ENCODE data around the gene BORCS5.

Gene BORCS5

DNA sequence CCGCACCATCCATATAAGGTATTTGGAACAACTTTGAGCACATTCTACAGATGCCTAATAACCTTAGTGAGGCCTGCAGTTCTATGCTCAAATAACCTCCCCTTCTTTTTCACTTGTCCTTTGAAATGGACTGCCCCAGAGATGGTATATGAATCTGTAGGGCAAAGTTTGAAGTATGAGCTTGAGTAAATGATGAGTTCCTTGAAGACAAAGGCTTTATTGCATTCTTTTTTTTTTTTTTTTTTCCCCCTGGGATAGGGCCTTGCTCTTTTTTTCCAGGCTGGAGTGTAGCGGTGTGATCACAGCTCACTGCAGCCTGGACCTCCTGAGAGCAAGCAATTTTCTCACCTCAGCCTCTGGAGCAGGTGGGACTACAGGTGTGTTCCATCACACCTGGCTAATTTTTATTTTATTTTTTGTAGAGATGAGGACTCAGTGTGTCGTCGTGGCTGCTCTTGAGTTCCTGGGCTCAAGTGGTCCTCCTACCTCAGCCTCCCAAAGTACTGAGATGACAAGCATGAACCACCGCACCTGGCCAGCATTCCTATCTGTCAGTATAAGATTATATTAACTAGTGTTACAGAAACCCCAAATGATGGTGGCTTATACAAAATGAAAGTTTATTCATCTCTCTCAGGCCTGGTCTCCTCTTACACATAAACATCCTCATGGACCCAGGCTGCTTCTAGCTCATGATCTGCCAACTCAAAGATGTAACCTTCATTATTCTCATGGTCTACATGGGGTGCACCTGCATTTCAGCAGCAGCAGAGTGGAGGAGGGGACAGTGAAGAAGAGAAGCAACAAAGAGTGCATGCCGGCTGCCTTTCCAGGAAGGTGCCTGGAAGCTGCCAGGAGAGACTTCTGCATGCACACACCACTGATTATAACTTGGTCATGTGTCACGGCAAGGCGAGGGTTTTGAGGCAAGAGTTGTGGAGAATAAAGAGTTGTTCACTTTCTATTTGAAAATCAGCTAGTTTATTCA is 104.4 kb downstream of the BORCS5 start:
- no peak overlapping the region for H3K4me2 ChIP-seq
- TF ChIP-seq, protein P1, sequence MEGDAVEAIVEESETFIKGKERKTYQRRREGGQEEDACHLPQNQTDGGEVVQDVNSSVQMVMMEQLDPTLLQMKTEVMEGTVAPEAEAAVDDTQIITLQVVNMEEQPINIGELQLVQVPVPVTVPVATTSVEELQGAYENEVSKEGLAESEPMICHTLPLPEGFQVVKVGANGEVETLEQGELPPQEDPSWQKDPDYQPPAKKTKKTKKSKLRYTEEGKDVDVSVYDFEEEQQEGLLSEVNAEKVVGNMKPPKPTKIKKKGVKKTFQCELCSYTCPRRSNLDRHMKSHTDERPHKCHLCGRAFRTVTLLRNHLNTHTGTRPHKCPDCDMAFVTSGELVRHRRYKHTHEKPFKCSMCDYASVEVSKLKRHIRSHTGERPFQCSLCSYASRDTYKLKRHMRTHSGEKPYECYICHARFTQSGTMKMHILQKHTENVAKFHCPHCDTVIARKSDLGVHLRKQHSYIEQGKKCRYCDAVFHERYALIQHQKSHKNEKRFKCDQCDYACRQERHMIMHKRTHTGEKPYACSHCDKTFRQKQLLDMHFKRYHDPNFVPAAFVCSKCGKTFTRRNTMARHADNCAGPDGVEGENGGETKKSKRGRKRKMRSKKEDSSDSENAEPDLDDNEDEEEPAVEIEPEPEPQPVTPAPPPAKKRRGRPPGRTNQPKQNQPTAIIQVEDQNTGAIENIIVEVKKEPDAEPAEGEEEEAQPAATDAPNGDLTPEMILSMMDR (conservative IDR thresholded peaks at IDR 0.05; ENCODE audit: low read depth, low read length): no peak
- H2AFZ ChIP-seq (ENCODE audit: low read depth): no peak overlapping the region
- peaks cover 7% of the 10 kb centered on the region for H3K4me1 ChIP-seq (ENCODE audit: low read depth, poor library complexity, severe bottlenecking)
- H3K4me3 ChIP-seq (IDR thresholded peaks at IDR 0.05; ENCODE audit: insufficient read depth, low read depth, low read length): no peak overlapping the region
- no peak overlapping the region for H3K27ac ChIP-seq
- H3K9ac ChIP-seq: no peak overlapping the region
- H3K27me3 ChIP-seq (ENCODE audit: insufficient read depth, low read depth): no peaks in the 10 kb centered on the region
- no peaks in the 10 kb centered on the region for H3K36me3 ChIP-seq (ENCODE audit: insufficient read depth)
- no peaks in the 10 kb centered on the region for H4K20me1 ChIP-seq (ENCODE audit: insufficient read depth)
- H3K79me2 ChIP-seq (ENCODE audit: insufficient read depth, low read depth): no peaks in the 10 kb centered on the region

DNA sequence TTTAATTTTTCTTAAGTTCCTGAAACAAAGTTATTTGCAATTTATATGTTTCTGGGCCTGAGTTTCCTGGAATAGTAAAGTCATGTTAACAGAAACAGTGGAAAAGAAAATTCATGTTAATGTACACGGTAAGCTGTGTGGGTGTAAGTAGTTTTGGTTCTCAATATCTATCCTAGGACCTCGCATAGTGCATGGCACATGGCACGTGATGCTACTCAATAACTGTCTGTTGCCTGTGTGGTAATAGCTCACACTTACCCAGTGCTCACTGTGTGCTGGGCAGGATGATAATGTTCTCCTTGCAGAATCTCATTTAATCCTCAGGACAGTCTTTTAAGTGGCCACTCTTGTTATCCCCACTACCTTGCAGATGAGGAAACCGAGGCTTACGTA is 105.0 kb downstream of the BORCS5 start:
- Histone ChIP-seq H3K79me2 (ENCODE audit: insufficient read depth, low read depth) (no peaks in the 10 kb centered on the region), H4K20me1 (ENCODE audit: insufficient read depth) (no peaks in the 10 kb centered on the region), H3K9ac (no peak overlapping the region), H2AFZ (ENCODE audit: low read depth) (no peak overlapping the region), H3K4me3 (IDR thresholded peaks at IDR 0.05; ENCODE audit: insufficient read depth, low read depth, low read length) (no peak overlapping the region), H3K4me2 (no peak overlapping the region), H3K27ac (no peak overlapping the region), H3K27me3 (ENCODE audit: insufficient read depth, low read depth) (no peaks in the 10 kb centered on the region), H3K4me1 (ENCODE audit: low read depth, poor library complexity, severe bottlenecking) (peaks cover 1% of the 10 kb centered on the region), H3K36me3 (ENCODE audit: insufficient read depth) (no peaks in the 10 kb centered on the region)
- TF ChIP-seq, protein P1 (conservative IDR thresholded peaks at IDR 0.05; ENCODE audit: low read depth, low read length): no peak

DNA sequence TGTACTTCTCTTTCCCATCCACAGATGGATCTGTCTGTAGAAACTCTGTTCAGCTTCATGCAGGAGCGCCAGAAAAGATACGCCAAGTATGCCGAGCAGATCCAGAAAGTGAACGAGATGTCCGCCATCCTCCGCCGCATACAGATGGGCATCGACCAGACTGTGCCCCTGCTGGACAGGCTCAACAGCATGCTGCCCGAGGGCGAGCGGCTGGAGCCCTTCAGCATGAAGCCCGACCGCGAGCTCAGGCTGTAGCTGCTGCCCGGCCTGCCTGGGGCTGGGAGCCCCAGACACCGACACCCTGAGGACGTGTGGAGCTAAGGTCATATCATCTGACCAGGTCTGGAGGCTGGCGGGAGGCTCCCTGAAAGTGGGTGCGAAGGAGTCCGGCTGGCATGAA is 108.6 kb downstream of the BORCS5 start:
- TF ChIP-seq, protein P1 (conservative IDR thresholded peaks at IDR 0.05; ENCODE audit: low read depth, low read length): no peak
- no peaks in the 10 kb centered on the region for H3K36me3 ChIP-seq (ENCODE audit: insufficient read depth)
- no peaks in the 10 kb centered on the region for H4K20me1 ChIP-seq (ENCODE audit: insufficient read depth)
- H2AFZ ChIP-seq (ENCODE audit: low read depth): no peak overlapping the region
- no peaks in the 10 kb centered on the region for H3K79me2 ChIP-seq (ENCODE audit: insufficient read depth, low read depth)
- H3K4me2 ChIP-seq: no peak overlapping the region
- H3K27me3 ChIP-seq (ENCODE audit: insufficient read depth, low read depth): no peaks in the 10 kb centered on the region
- H3K27ac ChIP-seq: no peak overlapping the region
- no peaks in the 10 kb centered on the region for H3K4me1 ChIP-seq (ENCODE audit: low read depth, poor library complexity, severe bottlenecking)
- no peak overlapping the region for H3K9ac ChIP-seq
- H3K4me3 ChIP-seq (IDR thresholded peaks at IDR 0.05; ENCODE audit: insufficient read depth, low read depth, low read length): no peak overlapping the region

DNA sequence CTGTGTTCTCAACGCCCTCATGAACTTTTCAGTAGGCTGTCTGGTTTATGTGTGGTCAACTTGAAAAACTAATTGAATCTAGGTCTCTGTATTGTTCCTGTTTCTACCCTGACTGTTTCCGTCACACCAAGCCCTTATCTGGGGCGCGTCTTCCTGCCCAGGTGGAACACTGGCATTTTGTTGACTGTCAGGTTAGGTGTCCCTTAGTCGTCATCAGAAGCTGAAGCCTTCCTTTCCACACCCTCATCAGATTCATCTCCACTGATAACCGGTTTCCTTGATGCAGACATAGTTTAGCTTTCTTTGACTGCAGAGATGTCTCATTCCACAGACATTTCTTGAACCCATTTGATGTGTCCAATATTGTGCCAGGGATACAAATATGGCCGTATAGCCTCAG is 109.3 kb downstream of the BORCS5 start:
- H3K27ac ChIP-seq: no peak overlapping the region
- H3K9ac ChIP-seq: no peak overlapping the region
- no peak overlapping the region for H3K4me3 ChIP-seq (IDR thresholded peaks at IDR 0.05; ENCODE audit: insufficient read depth, low read depth, low read length)
- TF ChIP-seq, protein P1 (conservative IDR thresholded peaks at IDR 0.05; ENCODE audit: low read depth, low read length): no peak
- H3K79me2 ChIP-seq (ENCODE audit: insufficient read depth, low read depth): no peaks in the 10 kb centered on the region
- no peaks in the 10 kb centered on the region for H4K20me1 ChIP-seq (ENCODE audit: insufficient read depth)
- H3K36me3 ChIP-seq (ENCODE audit: insufficient read depth): no peaks in the 10 kb centered on the region
- no peak overlapping the region for H3K4me2 ChIP-seq
- H3K4me1 ChIP-seq (ENCODE audit: low read depth, poor library complexity, severe bottlenecking): no peaks in the 10 kb centered on the region
- H2AFZ ChIP-seq (ENCODE audit: low read depth): no peak overlapping the region
- H3K27me3 ChIP-seq (ENCODE audit: insufficient read depth, low read depth): no peaks in the 10 kb centered on the region
